ENCODE measurements around the gene FBXO48.

Gene FBXO48

GRCh38 chr2:68417926-68418325 lies 49.2 kb downstream of the FBXO48 start:
- Mint-ChIP-seq H3K9me3 (no peaks in the 10 kb centered on the region), H3K27me3 (ENCODE audit: low read depth, poor library complexity) (peaks cover 4% of the 10 kb centered on the region)
- TF ChIP-seq, protein P1, sequence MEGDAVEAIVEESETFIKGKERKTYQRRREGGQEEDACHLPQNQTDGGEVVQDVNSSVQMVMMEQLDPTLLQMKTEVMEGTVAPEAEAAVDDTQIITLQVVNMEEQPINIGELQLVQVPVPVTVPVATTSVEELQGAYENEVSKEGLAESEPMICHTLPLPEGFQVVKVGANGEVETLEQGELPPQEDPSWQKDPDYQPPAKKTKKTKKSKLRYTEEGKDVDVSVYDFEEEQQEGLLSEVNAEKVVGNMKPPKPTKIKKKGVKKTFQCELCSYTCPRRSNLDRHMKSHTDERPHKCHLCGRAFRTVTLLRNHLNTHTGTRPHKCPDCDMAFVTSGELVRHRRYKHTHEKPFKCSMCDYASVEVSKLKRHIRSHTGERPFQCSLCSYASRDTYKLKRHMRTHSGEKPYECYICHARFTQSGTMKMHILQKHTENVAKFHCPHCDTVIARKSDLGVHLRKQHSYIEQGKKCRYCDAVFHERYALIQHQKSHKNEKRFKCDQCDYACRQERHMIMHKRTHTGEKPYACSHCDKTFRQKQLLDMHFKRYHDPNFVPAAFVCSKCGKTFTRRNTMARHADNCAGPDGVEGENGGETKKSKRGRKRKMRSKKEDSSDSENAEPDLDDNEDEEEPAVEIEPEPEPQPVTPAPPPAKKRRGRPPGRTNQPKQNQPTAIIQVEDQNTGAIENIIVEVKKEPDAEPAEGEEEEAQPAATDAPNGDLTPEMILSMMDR (IDR thresholded peaks at IDR 0.05) = no peak

GRCh38 chr2:68416081-68416675 lies 50.9 kb downstream of the FBXO48 start:
- DNase-seq = no peak
- Mint-ChIP-seq H3K9me3 (no peaks in the 10 kb centered on the region), H3K36me3 (ENCODE audit: low read depth) (no peaks in the 10 kb centered on the region), H3K4me3 (peak overlapping the region; percentile 21), H3K4me1 (peaks cover 26% of the 10 kb centered on the region), H3K27ac (peak overlapping the region; percentile 75), H3K27me3 (ENCODE audit: low read depth, poor library complexity) (peaks cover 4% of the 10 kb centered on the region)
- TF ChIP-seq, protein P1 (IDR thresholded peaks at IDR 0.05) = no peak

More at GRCh38 chr2:68417926-68418325, 49.2 kb downstream of the FBXO48 start:
- DNase-seq = no peak
- H3K4me1 Mint-ChIP-seq = peaks cover 26% of the 10 kb centered on the region
- H3K36me3 Mint-ChIP-seq (ENCODE audit: low read depth) = no peaks in the 10 kb centered on the region
- no peak overlapping the region for H3K4me3 Mint-ChIP-seq
- peak overlapping the region; percentile 72 for H3K27ac Mint-ChIP-seq

DNA sequence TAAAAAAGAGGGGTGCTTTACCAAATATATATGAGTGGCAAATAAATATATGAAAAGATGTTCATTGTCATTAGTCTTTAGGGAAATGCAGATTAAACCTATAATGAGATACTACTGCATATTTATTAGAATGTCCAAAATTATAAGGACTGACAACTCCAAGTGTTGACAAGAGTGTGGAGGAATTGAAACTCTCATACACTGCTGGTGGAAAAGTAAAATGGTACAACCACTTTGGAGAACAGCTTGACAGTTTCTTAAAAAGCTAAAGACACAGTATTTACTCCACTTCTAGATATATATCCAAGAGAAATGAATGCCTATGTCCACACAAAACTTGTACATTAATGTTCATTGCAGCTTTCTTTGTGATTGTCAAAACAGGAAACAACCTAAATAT lies 51.6 kb downstream of the FBXO48 start:
- Mint-ChIP-seq H3K36me3 (ENCODE audit: low read depth) (no peaks in the 10 kb centered on the region), H3K9me3 (no peaks in the 10 kb centered on the region), H3K4me3 (no peak overlapping the region), H3K27me3 (ENCODE audit: low read depth, poor library complexity) (peaks cover 4% of the 10 kb centered on the region), H3K27ac (no peak overlapping the region), H3K4me1 (peaks cover 26% of the 10 kb centered on the region)
- no peak for DNase-seq
- TF ChIP-seq, protein P1 (IDR thresholded peaks at IDR 0.05) = no peak

- no peak for DNase-seq
- Mint-ChIP-seq H3K4me1 (peaks cover 26% of the 10 kb centered on the region), H3K27ac (no peak overlapping the region), H3K36me3 (ENCODE audit: low read depth) (no peaks in the 10 kb centered on the region), H3K27me3 (ENCODE audit: low read depth, poor library complexity) (peaks cover 4% of the 10 kb centered on the region), H3K4me3 (no peak overlapping the region), H3K9me3 (no peaks in the 10 kb centered on the region)
- TF ChIP-seq, protein P1 (IDR thresholded peaks at IDR 0.05) = no peak
These were observed 52.2 kb downstream of the FBXO48 start for GRCh38 chr2:68414876-68415275.

GRCh38 chr2:68414452-68414851 lies 52.6 kb downstream of the FBXO48 start:
- Mint-ChIP-seq H3K4me1 (peaks cover 26% of the 10 kb centered on the region), H3K4me3 (no peak overlapping the region), H3K27ac (no peak overlapping the region), H3K27me3 (ENCODE audit: low read depth, poor library complexity) (peaks cover 4% of the 10 kb centered on the region), H3K36me3 (ENCODE audit: low read depth) (no peaks in the 10 kb centered on the region), H3K9me3 (no peaks in the 10 kb centered on the region)
- TF ChIP-seq, protein P1 (IDR thresholded peaks at IDR 0.05) = no peak
- DNase-seq = no peak

- Mint-ChIP-seq H3K9me3 (peaks cover under 1% of the 10 kb centered on the region), H3K36me3 (ENCODE audit: low read depth) (no peaks in the 10 kb centered on the region), H3K27ac (no peak overlapping the region), H3K27me3 (ENCODE audit: low read depth, poor library complexity) (no peaks in the 10 kb centered on the region), H3K4me3 (no peak overlapping the region), H3K4me1 (peaks cover 21% of the 10 kb centered on the region)
- TF ChIP-seq, protein P1 (IDR thresholded peaks at IDR 0.05) = no peak
- DNase-seq = no peak
These were observed 53.6 kb downstream of the FBXO48 start for GRCh38 chr2:68413466-68413865.
